Heart left ventricle (tissue), 16 donors: ENCODE results near the gene MMP24OS. TPM values are rescaled to one million over a fixed set of nuclear protein-coding genes. Genes with fewer than 3 reads are reported as not detected.
A peak's percentile ranks its signal among the peaks of the same experiment; 100 is the strongest.

Experiments
- ATAC-seq, 4 donors: fragments of 200-7000 bp; cut with Tn5 transposase; one replicate each; pipeline ENCODE4 v1.9.1; 2020 to 2022; ENCODE audit warnings: moderate library complexity in 4 of 4, mild to moderate bottlenecking in 3 of 4, moderate number of reproducible peaks in 1 of 4
- DNase-seq, 5 donors: peaks; one replicate each; pipeline ENCODE4 v3.0.0-alpha.2; 2020
- H3K27ac ChIP-seq, 12 donors: fragments of 200-600 bp; sonication (generic) in 4 of 12; one replicate each; pipeline versions ENCODE4 v1.5.0 to v1.8.0; 2016 to 2022; ENCODE audit warnings: mild to moderate bottlenecking in 2 of 12
- H3K27me3 ChIP-seq, 9 donors: fragments of 200-600 bp; sonication (generic) in 2 of 9; one replicate each; pipeline versions ENCODE4 v1.5.1 to v1.8.0; 2016 to 2022; ENCODE audit warnings: mild to moderate bottlenecking in 3 of 9
- H3K36me3 ChIP-seq, 9 donors: fragments of 200-600 bp; sonication (generic) in 2 of 9; one replicate each; pipeline versions ENCODE4 v1.5.0 to v1.8.0; 2018 to 2022; ENCODE audit warnings: mild to moderate bottlenecking in 2 of 9
- H3K4me1 ChIP-seq, 12 donors: fragments of 200-600 bp; sonication (generic) in 4 of 12; one replicate each; pipeline versions ENCODE4 v1.5.0 to v1.8.0; 2016 to 2022; ENCODE audit warnings: mild to moderate bottlenecking in 3 of 12
- H3K4me3 ChIP-seq, 12 donors: fragments of 200-600 bp; sonication (generic) in 4 of 12; one replicate each; pipeline versions ENCODE4 v1.5.0 to v1.8.0; 2017 to 2022; ENCODE audit warnings: mild to moderate bottlenecking in 9 of 12, moderate library complexity in 4 of 12
- H3K9me3 ChIP-seq, 12 donors: fragments of 200-600 bp; sonication (generic) in 4 of 12; one replicate each; pipeline versions ENCODE4 v1.5.0 to v1.8.0; 2016 to 2022; ENCODE audit warnings: mild to moderate bottlenecking in 1 of 12
- CTCF ChIP-seq, 12 donors: fragments of 200-600 bp; sonication (generic) in 4 of 12; IDR thresholded peaks; one replicate each; pipeline versions ENCODE4 v1.5.0 to v1.8.0; 2018 to 2022; ENCODE audit warnings: antibody characterized with exemption in 12 of 12, mild to moderate bottlenecking in 5 of 12
- POLR2A ChIP-seq, 2 donors: fragments of 450-650 bp; IDR thresholded peaks; one replicate each; pipeline ENCODE4 v1.6.1; 2017; ENCODE audit warnings: antibody characterized with exemption in 2 of 2, mild to moderate bottlenecking in 2 of 2, moderate library complexity in 2 of 2
- WGBS, 4 donors: extraction: QIAGEN DNeasy Blood & Tissue Kit in 2 of 4; methylation state at CpG; one replicate each; pipeline versions ENCODE4 v1.1.5 to v1.1.7; 2013 to 2018; 5-methylcytosine and 5-hydroxymethylcytosine counted together
- intact Hi-C, 10 donors: fragments of 100-400 bp; cut with DNase I; formaldehyde crosslinking; loops; one replicate each; pipeline versions ENCODE4 v1.11.1 to v1.14.2; 2022
- polyA plus RNA-seq, 2 donors: library from polyadenylated mRNA; stranded (reverse); fragments of 200-250 nt; gene quantifications; one replicate each; pipeline ENCODE4 v1.2.3, GENCODE V29; 2013
- total RNA-seq, 9 donors: library from RNA; depleted of rRNA in 2 of 9; stranded (reverse); fragments of >200 nt in 2 of 9; fragmentation: NEBNext Ultra II Directional in 3 of 9; extraction: Animal tissue kit (Norgen Biotek cat#: 25700) in 3 of 9; gene quantifications; one replicate each; pipeline versions ENCODE4 v1.1.0 to v1.2.4, GENCODE V29; 2016 to 2023
- donor health status: ischemic (EF 13 %, LVEDD 7.1; RV severe dilation, severe dysfunction).
- donor health status: healthy with polysubstance abuse.
- donor health status: DM: no; HTN: yes; CAD: no.
- donor health status: DM: no; HTN: no; CAD: no.
- donor health status: ischemic (EF 25% LVEDD 6.9; RV normal size, moderate dysfunction).
- donor health status: ischemic (EF 25% LVEDD 5.7; RV mildly dilated, moderate dysfunction).
- donor health status: healthy.
- donor health status: DM: yes; HTN: yes; CAD: no.
- donor health status: ischemic (EF 35%, LVEDD 5.7; RV mildly dilated, moderate dysfunction).
- donor health status: nonischemic (EF 11% LVEDD 7.7; RV severe dilation, severe dysfunction).
- donor health status: DM: yes; HTN: yes; CAD: no.
- donor health status: PGD.
- donor health status: ischemic (EF 29% LVEDD 5.4; RV normal size, mild dysfunction).
- donor health status: nonischemic (EF 23%, LVEDD 6.1; RV moderate dilation, normal function).

MMP24OS gene
- total and polyA plus RNA-seq, 11 donors: 11.7 to 64.8 (median 41.6) TPM

GRCh38 chr20:35232575-35232974 is 45.3 kb downstream of the MMP24OS start:
- 70 to 89% (median 84%) methylated on average over 2 of the region's 2 CpGs for WGBS, 4 donors
- H3K27ac ChIP-seq: no peak overlapping the region
- DNase-seq: no peak

GRCh38 chr20:35226884-35227681 is 50.8 kb downstream of the MMP24OS start:
- DNase-seq (peak in 4 of 5 donors; percentile 23 to 36 (median 32)), ATAC-seq (peak; percentile 30 to 90 (median 80))
- H3K9me3 ChIP-seq: no peaks in the 10 kb centered on the region
- no peak for TF ChIP-seq CTCF (IDR thresholded peaks at IDR 0.05)
- no peak for TF ChIP-seq POLR2A (IDR thresholded peaks at IDR 0.05)
- 6 to 33% (median 12%) methylated on average over 14 to 74 of the region's 74 CpGs for WGBS, 4 donors
- no peak overlapping the region for H3K27ac ChIP-seq
- peaks cover 0 to 12% (median 3%) of the 10 kb centered on the region in 12 donors for H3K4me1 ChIP-seq
- intact Hi-C loops: no loop called here
- peaks cover 0 to 7% (median 0%) of the 10 kb centered on the region in 9 donors for H3K27me3 ChIP-seq
- peaks cover 0 to 8% (median 0%) of the 10 kb centered on the region in 9 donors for H3K36me3 ChIP-seq
- peak overlapping the region in 7 of 12 donors; percentile 2 to 42 (median 19) for H3K4me3 ChIP-seq

More at GRCh38 chr20:35232575-35232974, 45.3 kb downstream of the MMP24OS start:
- TF ChIP-seq POLR2A (IDR thresholded peaks at IDR 0.05) (no peak), CTCF (IDR thresholded peaks at IDR 0.05) (no peak)
- no peak overlapping the region for H3K4me3 ChIP-seq
- intact Hi-C loops: no loop called here
- no peak for ATAC-seq
- no peaks in the 10 kb centered on the region for H3K4me1 ChIP-seq
- peaks cover 0 to 3% (median 0%) of the 10 kb centered on the region in 9 donors for H3K27me3 ChIP-seq
- H3K9me3 ChIP-seq: no peaks in the 10 kb centered on the region
- peaks cover 0 to 19% (median 5%) of the 10 kb centered on the region in 9 donors for H3K36me3 ChIP-seq

Other genes with a start within 250 kb of the MMP24OS start
- 10 to 100 TPM; 31.5 to 51.8 (median 38.6) TPM for gene TRPC4AP, start 185.3 kb downstream of the MMP24OS start, total RNA-seq
- gene TRPC4AP, start 185.3 kb downstream of the MMP24OS start, polyA plus RNA-seq: 10 to 100 TPM; 21.2 to 42.7 TPM
- 10 to 100 TPM in 8 of 9 donors, 1 to 10 TPM in 1; 9.5 to 30.3 (median 14.4) TPM for gene EDEM2, start 130.8 kb downstream of the MMP24OS start, total RNA-seq
- gene EDEM2, start 130.8 kb downstream of the MMP24OS start, polyA plus RNA-seq: 10 to 100 TPM in 1 of 2 donors, 1 to 10 TPM in 1; 6.0 to 29.7 TPM
- gene PROCR, start 106.0 kb downstream of the MMP24OS start, total RNA-seq: 10 to 100 TPM in 4 of 9 donors, 1 to 10 TPM in 5; 2.5 to 64.6 (median 9.9) TPM
- 10 to 100 TPM; 11.9 to 13.2 TPM for gene PROCR, start 106.0 kb downstream of the MMP24OS start, polyA plus RNA-seq
- gene MMP24, start 51.4 kb downstream of the MMP24OS start, total RNA-seq: 1 to 10 TPM in 1 of 9 donors, under 1 TPM in 8; 0.05 to 10.0 (median 0.33) TPM
- under 1 TPM; 0.10 to 0.19 TPM for gene MMP24, start 51.4 kb downstream of the MMP24OS start, polyA plus RNA-seq
- gene EIF6, start 6.7 kb upstream of the MMP24OS start, total RNA-seq: 10 to 100 TPM; 27.5 to 65.0 (median 42.1) TPM
- gene EIF6, start 6.7 kb upstream of the MMP24OS start, polyA plus RNA-seq: 100 to 1,000 TPM in 1 of 2 donors, 10 to 100 TPM in 1; 32.8 to 150 TPM
- not detected for gene FAM83C, start 14.3 kb upstream of the MMP24OS start, total RNA-seq
- not detected for gene FAM83C, start 14.3 kb upstream of the MMP24OS start, polyA plus RNA-seq
- 100 to 1,000 TPM in 4 of 9 donors, 10 to 100 TPM in 5; 56.4 to 132 (median 96.9) TPM for gene UQCC1, start 133.9 kb upstream of the MMP24OS start, total RNA-seq
- gene UQCC1, start 133.9 kb upstream of the MMP24OS start, polyA plus RNA-seq: 10 to 100 TPM; 50.1 to 98.8 TPM
- gene GDF5, start 160.1 kb upstream of the MMP24OS start, total RNA-seq: 1 to 10 TPM in 1 of 9 donors, under 1 TPM in 2, not detected in 6; 0.12 to 1.1 (median 0.24) TPM
- gene GDF5, start 160.1 kb upstream of the MMP24OS start, polyA plus RNA-seq: under 1 TPM in 1 of 2 donors, not detected in 1; 0.14 TPM
- 10 to 100 TPM; 11.6 to 21.4 (median 15.4) TPM for gene CEP250, start 177.5 kb upstream of the MMP24OS start, total RNA-seq
- 10 to 100 TPM; 11.4 to 13.0 TPM for gene CEP250, start 177.5 kb upstream of the MMP24OS start, polyA plus RNA-seq